GM10248 (cell line): Measurements from ENCODE around the gene USP17L30.
"Not testable (repeated sequence)": the region's sequence is repeated elsewhere in the genome, so short reads cannot be mapped to it uniquely, and the experiment has no call there.

ENCODE experiments used
- CTCF ChIA-PET: fragments of 300-600 bp; sonication (Branson Sonifier 250); formaldehyde crosslinking; extraction: SDS; loops from one replicate; lab custom pipeline; 2021; ENCODE audit warnings: antibody characterized with exemption; lab: Yijun Ruan, JAX
- POLR2A ChIA-PET: fragments of 350-650 bp; sonication (Branson Sonifier 250); formaldehyde crosslinking; extraction: SDS; loops from one replicate; lab custom pipeline; 2020; ENCODE audit warnings: antibody characterized with exemption; lab: Yijun Ruan, JAX
- DNase-seq: peaks from one replicate; pipeline ENCODE4 v3.0.0; 2012; ENCODE audit errors: extremely low spot score
- TF ChIP-seq, protein P1 (sequence below): IDR thresholded peaks from 2 replicates; pipeline ENCODE4 v1.5.1; 2012; ENCODE audit warnings: mild to moderate bottlenecking, low read depth; ENCODE audit errors: extremely low read depth, missing control alignments, control extremely low read depth

The USP17L30 gene

GRCh38 chr4:9384126-9384525 is 21.2 kb downstream of the USP17L30 start:
- CTCF ChIA-PET = no interaction called here
- TF ChIP-seq, protein P1, sequence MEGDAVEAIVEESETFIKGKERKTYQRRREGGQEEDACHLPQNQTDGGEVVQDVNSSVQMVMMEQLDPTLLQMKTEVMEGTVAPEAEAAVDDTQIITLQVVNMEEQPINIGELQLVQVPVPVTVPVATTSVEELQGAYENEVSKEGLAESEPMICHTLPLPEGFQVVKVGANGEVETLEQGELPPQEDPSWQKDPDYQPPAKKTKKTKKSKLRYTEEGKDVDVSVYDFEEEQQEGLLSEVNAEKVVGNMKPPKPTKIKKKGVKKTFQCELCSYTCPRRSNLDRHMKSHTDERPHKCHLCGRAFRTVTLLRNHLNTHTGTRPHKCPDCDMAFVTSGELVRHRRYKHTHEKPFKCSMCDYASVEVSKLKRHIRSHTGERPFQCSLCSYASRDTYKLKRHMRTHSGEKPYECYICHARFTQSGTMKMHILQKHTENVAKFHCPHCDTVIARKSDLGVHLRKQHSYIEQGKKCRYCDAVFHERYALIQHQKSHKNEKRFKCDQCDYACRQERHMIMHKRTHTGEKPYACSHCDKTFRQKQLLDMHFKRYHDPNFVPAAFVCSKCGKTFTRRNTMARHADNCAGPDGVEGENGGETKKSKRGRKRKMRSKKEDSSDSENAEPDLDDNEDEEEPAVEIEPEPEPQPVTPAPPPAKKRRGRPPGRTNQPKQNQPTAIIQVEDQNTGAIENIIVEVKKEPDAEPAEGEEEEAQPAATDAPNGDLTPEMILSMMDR = no peak
- POLR2A ChIA-PET = no interaction called here
- DNase-seq = no peak

DNA sequence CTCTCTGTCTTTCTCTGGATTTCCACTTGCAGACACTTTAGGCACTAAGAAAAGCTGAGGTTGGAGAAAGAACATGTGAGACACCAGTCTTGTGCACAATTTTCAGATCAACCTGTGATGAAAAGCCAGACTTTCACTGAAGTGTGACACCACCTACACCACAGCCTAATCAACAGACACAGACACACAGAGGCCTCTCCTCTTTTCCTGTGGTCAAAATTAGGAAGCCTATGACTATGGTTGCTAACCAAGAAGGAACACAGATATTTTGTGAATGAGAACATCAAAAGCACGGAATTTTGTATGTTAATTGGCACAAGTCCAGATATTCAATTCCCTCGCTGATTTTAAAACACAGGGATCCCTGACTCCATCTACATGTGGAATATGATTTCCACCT is 26.1 kb downstream of the USP17L30 start:
- DNase-seq, POLR2A ChIA-PET, CTCF ChIA-PET: not testable (repeated sequence)

DNA sequence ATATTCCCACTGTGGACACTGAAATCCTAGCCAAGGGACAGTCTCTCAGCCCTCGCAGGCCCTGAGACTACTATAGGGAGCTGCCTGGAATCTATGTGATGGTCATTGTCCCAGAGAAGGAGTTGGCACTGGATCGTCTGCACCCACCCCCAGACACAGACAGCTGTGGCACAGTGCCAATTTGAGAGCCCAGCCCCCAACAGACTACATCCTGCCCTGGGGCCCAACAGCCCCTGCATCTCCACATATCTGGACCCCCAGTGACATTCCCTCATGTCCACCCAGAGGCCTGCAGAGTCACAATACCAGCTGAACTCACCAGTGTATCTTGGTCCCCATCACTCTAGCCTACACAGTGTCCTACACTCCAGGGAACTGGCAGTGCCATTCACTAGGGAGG is 42.8 kb downstream of the USP17L30 start:
- CTCF ChIA-PET, DNase-seq, POLR2A ChIA-PET: not testable (repeated sequence)

GRCh38 chr4:9406491-9406890 is 43.6 kb downstream of the USP17L30 start:
- CTCF ChIA-PET, POLR2A ChIA-PET, DNase-seq: not testable (repeated sequence)

GRCh38 chr4:9409793-9410192 is 46.9 kb downstream of the USP17L30 start:
- CTCF ChIA-PET = no interaction called here
- POLR2A ChIA-PET = no interaction called here
- DNase-seq = no peak
- TF ChIP-seq, protein P1 = no peak
